ENCODE results near the gene RNF152.
"Not testable (repeated sequence)": the region's sequence is repeated elsewhere in the genome, so short reads cannot be mapped to it uniquely, and the experiment has no call there.

RNF152 gene

GRCh38 chr18:61791031-61791430 is 101.8 kb downstream of the RNF152 start:
- H3K9me3 ChIP-seq (ENCODE audit: control insufficient read depth, insufficient read depth, low read length) = no peaks in the 10 kb centered on the region
- H3K4me1 ChIP-seq (ENCODE audit: control insufficient read depth, insufficient read depth, low read length) = peaks cover 5% of the 10 kb centered on the region
- H3K36me3 ChIP-seq (ENCODE audit: control insufficient read depth, insufficient read depth, low read length) = no peaks in the 10 kb centered on the region
- no peak overlapping the region for H3K9ac ChIP-seq (ENCODE audit: low read depth, low read length)
- no peaks in the 10 kb centered on the region for H3K27me3 ChIP-seq (ENCODE audit: control insufficient read depth, insufficient read depth, low read length)
- no peak overlapping the region for H3K4me3 ChIP-seq (ENCODE audit: low read depth, low read length)

DNA sequence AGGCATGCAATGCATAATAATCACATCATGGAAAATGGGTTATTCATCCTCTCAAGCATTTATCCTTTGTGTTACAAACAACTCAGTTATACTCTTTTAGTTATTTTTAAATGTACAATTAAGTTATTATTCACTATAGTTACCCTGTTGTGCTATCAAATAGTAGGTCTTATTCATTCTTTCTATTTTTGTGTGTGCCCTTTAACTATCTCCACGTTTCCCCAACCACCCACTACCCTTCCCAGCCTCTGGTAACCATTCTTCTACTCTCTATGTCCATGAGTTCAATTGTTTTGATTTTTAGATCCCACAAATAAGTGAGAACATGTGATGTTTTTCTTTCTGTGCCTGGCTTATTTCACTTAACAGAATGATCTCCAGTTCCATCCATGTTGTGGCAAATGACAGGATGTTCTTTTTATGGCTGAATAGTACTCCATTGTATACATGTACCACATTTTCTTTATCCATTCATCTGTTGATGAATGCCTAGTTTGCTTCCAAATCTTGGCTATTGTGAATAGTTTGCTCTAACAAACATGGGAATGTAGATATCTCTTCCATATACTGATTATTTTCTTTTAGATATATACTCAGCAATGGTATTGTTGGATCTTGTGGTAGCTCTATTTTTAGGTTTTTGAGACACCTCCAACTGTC is 105.7 kb downstream of the RNF152 start:
- not testable (repeated sequence) for H3K4me1 ChIP-seq (ENCODE audit: control insufficient read depth, insufficient read depth, low read length); H3K9me3 ChIP-seq (ENCODE audit: control insufficient read depth, insufficient read depth, low read length); H3K36me3 ChIP-seq (ENCODE audit: control insufficient read depth, insufficient read depth, low read length); H3K4me3 ChIP-seq (ENCODE audit: low read depth, low read length); H3K9ac ChIP-seq (ENCODE audit: low read depth, low read length); H3K27me3 ChIP-seq (ENCODE audit: control insufficient read depth, insufficient read depth, low read length)

DNA sequence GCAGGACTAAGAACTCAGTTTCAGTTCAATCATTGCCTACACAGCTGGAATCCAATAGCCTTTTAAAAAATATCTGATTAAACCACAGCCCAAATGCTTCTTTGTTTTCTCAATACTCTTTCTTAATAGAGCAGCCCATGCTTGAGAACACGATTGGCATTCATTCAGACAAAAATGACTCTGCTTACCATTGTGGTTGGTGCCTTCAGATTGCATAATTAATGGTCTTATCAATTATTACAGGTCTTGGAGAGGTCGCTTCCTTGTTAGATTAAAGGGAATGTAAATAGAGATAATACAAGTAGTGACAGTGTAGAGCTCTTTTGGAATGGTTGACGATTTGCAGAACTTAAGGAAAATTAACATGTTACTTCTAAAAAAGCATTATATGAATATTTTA is 107.2 kb downstream of the RNF152 start:
- H3K27me3 ChIP-seq (ENCODE audit: control insufficient read depth, insufficient read depth, low read length) = no peaks in the 10 kb centered on the region
- H3K9ac ChIP-seq (ENCODE audit: low read depth, low read length) = no peak overlapping the region
- no peaks in the 10 kb centered on the region for H3K36me3 ChIP-seq (ENCODE audit: control insufficient read depth, insufficient read depth, low read length)
- no peaks in the 10 kb centered on the region for H3K9me3 ChIP-seq (ENCODE audit: control insufficient read depth, insufficient read depth, low read length)
- H3K4me3 ChIP-seq (ENCODE audit: low read depth, low read length) = no peak overlapping the region
- H3K4me1 ChIP-seq (ENCODE audit: control insufficient read depth, insufficient read depth, low read length) = no peaks in the 10 kb centered on the region

- H3K36me3 ChIP-seq (ENCODE audit: control insufficient read depth, insufficient read depth, low read length) = no peaks in the 10 kb centered on the region
- no peak overlapping the region for H3K4me3 ChIP-seq (ENCODE audit: low read depth, low read length)
- H3K9me3 ChIP-seq (ENCODE audit: control insufficient read depth, insufficient read depth, low read length) = no peaks in the 10 kb centered on the region
- no peak overlapping the region for H3K9ac ChIP-seq (ENCODE audit: low read depth, low read length)
- no peaks in the 10 kb centered on the region for H3K27me3 ChIP-seq (ENCODE audit: control insufficient read depth, insufficient read depth, low read length)
- no peaks in the 10 kb centered on the region for H3K4me1 ChIP-seq (ENCODE audit: control insufficient read depth, insufficient read depth, low read length)
These were observed 108.0 kb downstream of the RNF152 start for GRCh38 chr18:61784834-61785233.

- H3K9ac ChIP-seq (ENCODE audit: low read depth, low read length) = no peak overlapping the region
- no peaks in the 10 kb centered on the region for H3K36me3 ChIP-seq (ENCODE audit: control insufficient read depth, insufficient read depth, low read length)
- no peak overlapping the region for H3K4me3 ChIP-seq (ENCODE audit: low read depth, low read length)
- H3K9me3 ChIP-seq (ENCODE audit: control insufficient read depth, insufficient read depth, low read length) = no peaks in the 10 kb centered on the region
- no peaks in the 10 kb centered on the region for H3K4me1 ChIP-seq (ENCODE audit: control insufficient read depth, insufficient read depth, low read length)
- H3K27me3 ChIP-seq (ENCODE audit: control insufficient read depth, insufficient read depth, low read length) = no peaks in the 10 kb centered on the region
These were observed 110.3 kb downstream of the RNF152 start for GRCh38 chr18:61782545-61782944.

- not testable (repeated sequence) for H3K4me1 ChIP-seq (ENCODE audit: control insufficient read depth, insufficient read depth, low read length); H3K27me3 ChIP-seq (ENCODE audit: control insufficient read depth, insufficient read depth, low read length); H3K4me3 ChIP-seq (ENCODE audit: low read depth, low read length); H3K36me3 ChIP-seq (ENCODE audit: control insufficient read depth, insufficient read depth, low read length); H3K9ac ChIP-seq (ENCODE audit: low read depth, low read length); H3K9me3 ChIP-seq (ENCODE audit: control insufficient read depth, insufficient read depth, low read length)
These were observed 116.6 kb downstream of the RNF152 start for GRCh38 chr18:61776201-61776600.

DNA sequence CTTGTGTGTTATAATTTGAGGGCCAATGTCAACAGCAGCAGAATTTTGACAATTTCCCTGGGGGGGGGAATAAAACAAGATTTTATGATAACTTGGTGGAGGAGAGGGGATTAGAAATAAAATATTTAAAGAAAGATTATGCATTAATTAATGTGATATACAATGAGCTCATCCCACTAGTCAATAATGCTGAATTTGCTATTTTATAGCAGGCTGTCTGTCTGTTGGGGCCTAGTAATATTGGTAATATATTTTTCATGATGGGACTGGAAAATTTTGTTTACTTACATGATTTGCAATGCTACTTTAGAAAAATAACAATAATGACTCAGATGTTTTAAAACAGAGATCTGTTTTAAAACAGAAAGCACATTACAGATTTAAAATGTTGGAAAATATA is 118.0 kb downstream of the RNF152 start:
- Histone ChIP-seq H3K36me3 (ENCODE audit: control insufficient read depth, insufficient read depth, low read length) (no peaks in the 10 kb centered on the region), H3K27me3 (ENCODE audit: control insufficient read depth, insufficient read depth, low read length) (no peaks in the 10 kb centered on the region), H3K4me3 (ENCODE audit: low read depth, low read length) (no peak overlapping the region), H3K9me3 (ENCODE audit: control insufficient read depth, insufficient read depth, low read length) (no peaks in the 10 kb centered on the region), H3K4me1 (ENCODE audit: control insufficient read depth, insufficient read depth, low read length) (no peaks in the 10 kb centered on the region), H3K9ac (ENCODE audit: low read depth, low read length) (no peak overlapping the region)

DNA sequence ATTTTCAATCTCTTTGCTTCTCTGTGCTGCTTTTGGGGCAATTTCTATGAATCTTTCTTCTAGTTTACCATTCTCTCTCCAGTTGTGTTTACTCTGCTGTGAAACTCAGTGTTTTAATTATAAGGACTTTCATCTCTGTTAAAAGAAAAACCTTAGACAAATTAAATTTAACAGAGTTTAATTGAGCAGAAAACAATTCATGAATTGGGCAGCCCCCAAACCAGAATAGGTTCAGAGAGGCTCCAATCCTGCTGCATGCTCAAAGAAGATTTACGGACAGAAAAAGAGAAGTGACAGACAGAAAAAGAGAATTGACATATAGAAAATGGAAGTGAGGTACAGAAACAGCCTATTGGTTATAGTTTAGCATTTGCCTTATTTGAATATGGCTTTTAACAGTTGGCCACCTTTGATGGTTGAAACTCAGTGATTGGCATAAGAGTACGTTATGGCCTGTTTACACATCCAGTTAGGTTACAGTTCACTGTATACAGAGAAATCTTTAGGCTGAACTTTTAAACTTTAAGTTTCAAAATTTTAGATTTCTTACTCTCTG is 120.4 kb downstream of the RNF152 start:
- no peaks in the 10 kb centered on the region for H3K36me3 ChIP-seq (ENCODE audit: control insufficient read depth, insufficient read depth, low read length)
- H3K4me1 ChIP-seq (ENCODE audit: control insufficient read depth, insufficient read depth, low read length) = no peaks in the 10 kb centered on the region
- no peak overlapping the region for H3K4me3 ChIP-seq (ENCODE audit: low read depth, low read length)
- H3K9ac ChIP-seq (ENCODE audit: low read depth, low read length) = no peak overlapping the region
- no peaks in the 10 kb centered on the region for H3K27me3 ChIP-seq (ENCODE audit: control insufficient read depth, insufficient read depth, low read length)
- no peaks in the 10 kb centered on the region for H3K9me3 ChIP-seq (ENCODE audit: control insufficient read depth, insufficient read depth, low read length)

GRCh38 chr18:61771861-61772260 is 120.9 kb downstream of the RNF152 start:
- Histone ChIP-seq H3K9ac (ENCODE audit: low read depth, low read length) (no peak overlapping the region), H3K27me3 (ENCODE audit: control insufficient read depth, insufficient read depth, low read length) (no peaks in the 10 kb centered on the region), H3K9me3 (ENCODE audit: control insufficient read depth, insufficient read depth, low read length) (no peaks in the 10 kb centered on the region), H3K4me3 (ENCODE audit: low read depth, low read length) (no peak overlapping the region), H3K4me1 (ENCODE audit: control insufficient read depth, insufficient read depth, low read length) (no peaks in the 10 kb centered on the region), H3K36me3 (ENCODE audit: control insufficient read depth, insufficient read depth, low read length) (no peaks in the 10 kb centered on the region)

DNA sequence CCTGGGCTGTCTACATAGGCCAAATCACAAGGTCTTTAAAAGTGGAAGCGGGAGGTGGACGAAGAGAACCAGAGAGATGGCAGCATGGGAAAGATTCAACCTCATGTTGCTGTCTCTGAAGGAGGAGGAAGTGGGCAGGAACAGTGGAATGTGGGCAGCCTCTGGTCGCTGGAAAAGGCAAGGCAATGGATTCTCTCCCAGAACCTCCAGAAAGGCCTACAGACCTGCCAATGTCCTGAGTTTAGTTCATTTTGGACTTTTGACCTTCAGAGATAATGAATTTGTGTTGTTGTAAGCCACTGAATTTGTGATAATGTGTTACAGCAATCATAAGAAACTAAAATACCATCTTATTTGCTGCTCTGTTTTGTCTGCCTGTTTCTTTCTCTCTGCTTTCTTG is 122.5 kb downstream of the RNF152 start:
- no peaks in the 10 kb centered on the region for H3K9me3 ChIP-seq (ENCODE audit: control insufficient read depth, insufficient read depth, low read length)
- H3K4me1 ChIP-seq (ENCODE audit: control insufficient read depth, insufficient read depth, low read length) = no peaks in the 10 kb centered on the region
- H3K27me3 ChIP-seq (ENCODE audit: control insufficient read depth, insufficient read depth, low read length) = no peaks in the 10 kb centered on the region
- H3K9ac ChIP-seq (ENCODE audit: low read depth, low read length) = no peak overlapping the region
- H3K36me3 ChIP-seq (ENCODE audit: control insufficient read depth, insufficient read depth, low read length) = no peaks in the 10 kb centered on the region
- H3K4me3 ChIP-seq (ENCODE audit: low read depth, low read length) = no peak overlapping the region

GRCh38 chr18:61766266-61766884 is 126.4 kb downstream of the RNF152 start:
- no peak overlapping the region for H3K9ac ChIP-seq (ENCODE audit: low read depth, low read length)
- H3K9me3 ChIP-seq (ENCODE audit: control insufficient read depth, insufficient read depth, low read length) = no peaks in the 10 kb centered on the region
- no peaks in the 10 kb centered on the region for H3K27me3 ChIP-seq (ENCODE audit: control insufficient read depth, insufficient read depth, low read length)
- H3K4me1 ChIP-seq (ENCODE audit: control insufficient read depth, insufficient read depth, low read length) = no peaks in the 10 kb centered on the region
- no peaks in the 10 kb centered on the region for H3K36me3 ChIP-seq (ENCODE audit: control insufficient read depth, insufficient read depth, low read length)
- H3K4me3 ChIP-seq (ENCODE audit: low read depth, low read length) = no peak overlapping the region

DNA sequence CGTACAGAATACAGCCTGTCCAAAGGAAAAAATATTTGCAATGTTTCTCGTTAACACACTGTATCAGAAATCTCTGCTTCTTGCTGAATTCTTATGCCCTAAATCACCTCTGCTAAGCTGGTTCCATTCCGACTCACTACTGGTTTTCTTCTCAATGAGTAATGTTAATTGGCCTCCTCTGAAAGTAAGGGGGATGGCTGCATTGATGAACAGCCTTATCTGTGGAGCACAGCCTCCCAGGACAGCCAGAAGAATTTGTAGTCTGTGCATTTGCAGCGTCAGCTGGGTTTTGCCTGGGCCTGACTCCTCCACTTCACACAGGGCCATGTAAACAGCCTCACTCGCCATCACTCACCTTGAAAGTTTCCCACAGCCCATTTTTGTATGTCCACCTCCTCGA is 127.7 kb downstream of the RNF152 start:
- H3K9ac ChIP-seq (ENCODE audit: low read depth, low read length) = no peak overlapping the region
- no peaks in the 10 kb centered on the region for H3K4me1 ChIP-seq (ENCODE audit: control insufficient read depth, insufficient read depth, low read length)
- H3K36me3 ChIP-seq (ENCODE audit: control insufficient read depth, insufficient read depth, low read length) = no peaks in the 10 kb centered on the region
- H3K9me3 ChIP-seq (ENCODE audit: control insufficient read depth, insufficient read depth, low read length) = no peaks in the 10 kb centered on the region
- no peaks in the 10 kb centered on the region for H3K27me3 ChIP-seq (ENCODE audit: control insufficient read depth, insufficient read depth, low read length)
- H3K4me3 ChIP-seq (ENCODE audit: low read depth, low read length) = no peak overlapping the region

Data from iPS-15b (cell line).